Psoas muscle (tissue), 8 donors: Measurements from ENCODE around the gene MBD1. TPM values are rescaled to one million over a fixed set of nuclear protein-coding genes. Genes with fewer than 3 reads are reported as not detected.
A peak's percentile ranks its signal among the peaks of the same experiment; 100 is the strongest.

Source experiments
- ATAC-seq, 4 donors: fragments of 200-7000 bp; cut with Tn5 transposase; one replicate each; pipeline ENCODE4 v1.9.1; 2020; ENCODE audit warnings: moderate library complexity in 3 of 4, mild to moderate bottlenecking in 2 of 4
- DNase-seq, 2 donors: peaks; one replicate each; pipeline ENCODE4 v3.0.0-alpha.2; 2020
- H3K27ac ChIP-seq: fragments of 200-600 bp; one replicate; pipeline ENCODE4 v1.8.0; 2022
- H3K27me3 ChIP-seq, 3 donors: fragments of 200-600 bp in 1 of 3; one replicate each; pipeline versions ENCODE4 v1.6.1 to v1.8.0; 2013 to 2022; ENCODE audit warnings: low read length in 2 of 3, mild to moderate bottlenecking in 2 of 3, moderate library complexity in 1 of 3; ENCODE audit not compliant: insufficient read depth in 3 of 3
- H3K36me3 ChIP-seq, 2 donors: fragments of 200-600 bp in 1 of 2; one replicate each; pipeline versions ENCODE4 v1.6.1 to v1.8.0; 2013 to 2022; ENCODE audit warnings: low read depth in 1 of 2, mild to moderate bottlenecking in 1 of 2, moderate library complexity in 1 of 2; ENCODE audit not compliant: insufficient read depth in 1 of 2
- H3K4me1 ChIP-seq: fragments of 200-600 bp; one replicate; pipeline ENCODE4 v1.8.0; 2022
- H3K4me3 ChIP-seq: fragments of 200-600 bp; one replicate; pipeline ENCODE4 v1.8.0; 2022; ENCODE audit warnings: mild to moderate bottlenecking
- H3K9me3 ChIP-seq: fragments of 200-600 bp; one replicate; pipeline ENCODE4 v1.8.0; 2022
- CTCF ChIP-seq: fragments of 200-600 bp; IDR thresholded peaks from one replicate; pipeline ENCODE4 v1.8.0; 2022; ENCODE audit warnings: antibody characterized with exemption
- WGBS, 3 donors: extraction: QIAGEN DNeasy Blood & Tissue Kit; methylation state at CpG; one replicate each; pipeline versions ENCODE4 v1.1.6 to v1.1.7; 2013; 5-methylcytosine and 5-hydroxymethylcytosine counted together
- intact Hi-C, 2 donors: fragments of 100-400 bp; cut with DNase I; formaldehyde crosslinking; loops; one replicate each; pipeline versions ENCODE4 v1.11.0 to v1.14.2; 2022
- polyA plus RNA-seq, 3 donors: library from polyadenylated mRNA; stranded (reverse); fragments of 200-250 nt; gene quantifications; one replicate each; pipeline ENCODE4 v1.2.3, GENCODE V29; 2013
- total RNA-seq, 4 donors: library from RNA; stranded (reverse); fragmentation: NEBNext Ultra II Directional in 2 of 4; extraction: Animal tissue kit (Norgen Biotek cat#: 25700) in 2 of 4; gene quantifications; one replicate each; pipeline versions ENCODE4 v1.2.1 to v1.2.4, GENCODE V29; 2021 to 2023
- donor health status: healthy with polysubstance abuse.
- donor health status: DM: no; HTN: no; CAD: no; lungs with moderate emphysema.
- donor health status: Bipolar disorder and iron deficiency.
- donor health status: healthy.
- donor health status: DM: yes; HTN: yes; CAD: no.
- donor health status: DM: no; HTN: no; CAD: no.
- donor health status: DM: no; HTN: no; CAD: no.
- donor health status: DM: yes; HTN: yes; CAD: no.

Gene MBD1
- total and polyA plus RNA-seq, 7 donors, result 33.5 to 97.6 (median 52.6) TPM

- intact Hi-C loops, result no loop called here
- DNase-seq, result no peak
- no peak for TF ChIP-seq CTCF
- no peak overlapping the region for H3K27ac ChIP-seq
- H3K27me3 ChIP-seq, result no peaks in the 10 kb centered on the region
- 44 to 51% (median 49%) methylated on average over 5 of the region's 5 CpGs for WGBS, 3 donors
- ATAC-seq, result no peak
- no peaks in the 10 kb centered on the region for H3K9me3 ChIP-seq
- no peak overlapping the region for H3K4me3 ChIP-seq
- no peaks in the 10 kb centered on the region for H3K4me1 ChIP-seq
- no peaks in the 10 kb centered on the region for H3K36me3 ChIP-seq
Observed at GRCh38 chr18:50315100-50315871, 34.0 kb upstream of the MBD1 start.

- H3K27ac ChIP-seq, result no peak overlapping the region
- H3K4me3 ChIP-seq, result no peak overlapping the region
- intact Hi-C loops, result no loop called here
- H3K36me3 ChIP-seq, result no peaks in the 10 kb centered on the region
- TF ChIP-seq CTCF, result no peak
- H3K27me3 ChIP-seq, result peaks cover 0 to 6% (median 0%) of the 10 kb centered on the region in 3 donors
- DNase-seq, result no peak
- ATAC-seq, result no peak
- H3K9me3 ChIP-seq, result no peaks in the 10 kb centered on the region
- WGBS, 3 donors, result 30 to 41% (median 40%) methylated on average over 2 of the region's 2 CpGs
- H3K4me1 ChIP-seq, result no peaks in the 10 kb centered on the region
Observed at GRCh38 chr18:50313873-50314460, 32.6 kb upstream of the MBD1 start.

GRCh38 chr18:50313031-50313607 is 31.8 kb upstream of the MBD1 start:
- peaks cover 0 to 6% (median 0%) of the 10 kb centered on the region in 3 donors for H3K27me3 ChIP-seq
- intact Hi-C loops, result no loop called here
- H3K4me3 ChIP-seq, result no peak overlapping the region
- WGBS, 3 donors, result 48 to 79% (median 63%) methylated on average over 2 of the region's 2 CpGs
- peak in 1 of 4 donors; percentile 29 for ATAC-seq
- no peak for DNase-seq
- H3K9me3 ChIP-seq, result no peaks in the 10 kb centered on the region
- no peaks in the 10 kb centered on the region for H3K36me3 ChIP-seq
- TF ChIP-seq CTCF, result no peak
- H3K27ac ChIP-seq, result no peak overlapping the region
- H3K4me1 ChIP-seq, result no peaks in the 10 kb centered on the region

GRCh38 chr18:50312296-50313030 is 31.1 kb upstream of the MBD1 start:
- DNase-seq, result no peak
- no peaks in the 10 kb centered on the region for H3K9me3 ChIP-seq
- ATAC-seq, result no peak
- intact Hi-C loops, result no loop called here
- TF ChIP-seq CTCF, result no peak
- H3K4me3 ChIP-seq, result no peak overlapping the region
- H3K36me3 ChIP-seq, result no peaks in the 10 kb centered on the region
- WGBS, 3 donors, result 74 to 80% (median 79%) methylated on average over 7 of the region's 7 CpGs
- H3K27me3 ChIP-seq, result peaks cover 0 to 6% (median 0%) of the 10 kb centered on the region in 3 donors
- H3K4me1 ChIP-seq, result no peaks in the 10 kb centered on the region
- no peak overlapping the region for H3K27ac ChIP-seq
